Chondrocyte (in vitro differentiated cells): ENCODE results near the gene CYP2R1. TPM values are rescaled to one million over a fixed set of nuclear protein-coding genes. Genes with fewer than 3 reads are reported as not detected.

ENCODE experiments used
- DNase-seq: peaks from one replicate; pipeline ENCODE4 v3.0.0; 2021; ENCODE audit warnings: mixed read lengths, low spot score
- H3K27ac Mint-ChIP-seq: one replicate; pipeline ENCODE4 v1.8.0; 2021; ENCODE audit warnings: mild to moderate bottlenecking, moderate library complexity, mixed read lengths; ENCODE audit not compliant: unreplicated experiment
- H3K27me3 Mint-ChIP-seq: 2 replicates; pipeline ENCODE4 v1.8.0; 2021; ENCODE audit warnings: low read depth, mixed read lengths
- H3K36me3 Mint-ChIP-seq: 2 replicates; pipeline ENCODE4 v1.8.0; 2021; ENCODE audit warnings: low read depth, mixed read lengths
- H3K4me1 Mint-ChIP-seq: 2 replicates; pipeline ENCODE4 v1.8.0; 2021; ENCODE audit warnings: low read depth, mild to moderate bottlenecking, mixed read lengths
- H3K4me3 Mint-ChIP-seq: one replicate; pipeline ENCODE4 v1.8.0; 2021; ENCODE audit warnings: mild to moderate bottlenecking, moderate library complexity, mixed read lengths; ENCODE audit not compliant: unreplicated experiment
- H3K9me3 Mint-ChIP-seq: 2 replicates; pipeline ENCODE4 v1.8.0; 2021; ENCODE audit warnings: low read depth, mixed read lengths
- CTCF ChIP-seq: fragments of 200-600 bp; sonication (generic); IDR thresholded peaks from 2 replicates; pipeline ENCODE4 v1.5.0; 2021; ENCODE audit warnings: antibody characterized with exemption, mild to moderate bottlenecking, moderate library complexity
- total RNA-seq: library from RNA; stranded (reverse); gene quantifications from 3 replicates; pipeline ENCODE4 v1.2.1, GENCODE V29; 2021

The CYP2R1 gene
- total RNA-seq, 1 donor from 2014 or later = 16.0 TPM

DNA sequence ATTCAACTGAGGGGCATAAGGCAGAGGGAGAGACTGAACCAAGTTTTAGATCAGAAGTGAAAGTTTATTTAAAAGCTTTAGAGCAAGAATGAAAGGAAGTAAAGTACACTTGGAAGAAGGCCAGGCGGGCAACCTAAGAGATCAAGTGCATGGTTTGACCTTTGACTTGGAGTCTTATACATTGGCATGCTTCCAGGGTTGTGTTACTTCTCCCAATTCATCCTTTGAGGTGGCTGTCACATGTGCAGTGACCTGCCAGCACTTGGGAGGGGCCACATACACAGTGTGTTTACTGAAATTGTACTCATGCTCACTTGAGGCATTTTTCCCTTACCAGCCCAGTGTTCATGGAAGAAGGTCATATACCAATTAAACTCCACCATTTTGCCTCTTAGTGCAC, 30.4 kb downstream of the CYP2R1 start:
- no peak overlapping the region for H3K27ac Mint-ChIP-seq
- DNase-seq = no peak
- no peaks in the 10 kb centered on the region for H3K4me1 Mint-ChIP-seq
- peaks cover 20% of the 10 kb centered on the region for H3K9me3 Mint-ChIP-seq
- peaks cover 6% of the 10 kb centered on the region for H3K36me3 Mint-ChIP-seq
- TF ChIP-seq CTCF = no peak
- peaks cover 2% of the 10 kb centered on the region for H3K27me3 Mint-ChIP-seq
- no peak overlapping the region for H3K4me3 Mint-ChIP-seq

DNA sequence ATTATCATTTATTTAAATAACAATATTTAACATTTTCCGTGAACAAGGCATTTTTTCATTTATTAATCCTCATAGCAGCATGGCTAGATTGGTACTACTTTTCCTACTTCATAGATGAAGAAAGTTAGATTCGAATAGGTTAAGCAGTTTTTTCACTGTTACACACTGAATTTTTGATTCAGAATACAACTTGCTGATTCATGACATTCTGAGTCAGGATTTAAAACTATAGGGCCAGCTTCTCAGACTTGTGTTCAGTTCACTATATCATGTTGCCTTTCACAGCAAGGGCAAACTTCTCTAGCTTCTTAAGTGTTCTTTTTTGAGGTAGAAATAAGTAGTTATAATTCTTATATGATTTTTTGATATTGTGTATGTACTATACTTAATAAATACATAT, 31.5 kb downstream of the CYP2R1 start:
- no peak overlapping the region for H3K4me3 Mint-ChIP-seq
- H3K27ac Mint-ChIP-seq = no peak overlapping the region
- DNase-seq = no peak
- no peak for TF ChIP-seq CTCF
- H3K4me1 Mint-ChIP-seq = no peaks in the 10 kb centered on the region
- peaks cover 20% of the 10 kb centered on the region for H3K9me3 Mint-ChIP-seq
- H3K36me3 Mint-ChIP-seq = peaks cover 6% of the 10 kb centered on the region
- peaks cover 2% of the 10 kb centered on the region for H3K27me3 Mint-ChIP-seq

GRCh38 chr11:14858404-14858803, 33.6 kb downstream of the CYP2R1 start:
- H3K4me3 Mint-ChIP-seq = no peak overlapping the region
- H3K9me3 Mint-ChIP-seq = peaks cover 5% of the 10 kb centered on the region
- no peaks in the 10 kb centered on the region for H3K4me1 Mint-ChIP-seq
- peaks cover 2% of the 10 kb centered on the region for H3K36me3 Mint-ChIP-seq
- no peak for DNase-seq
- H3K27ac Mint-ChIP-seq = no peak overlapping the region
- peaks cover 2% of the 10 kb centered on the region for H3K27me3 Mint-ChIP-seq
- TF ChIP-seq CTCF = no peak

- H3K27ac Mint-ChIP-seq = no peak overlapping the region
- peaks cover 2% of the 10 kb centered on the region for H3K27me3 Mint-ChIP-seq
- H3K4me1 Mint-ChIP-seq = no peaks in the 10 kb centered on the region
- H3K36me3 Mint-ChIP-seq = no peaks in the 10 kb centered on the region
- H3K9me3 Mint-ChIP-seq = no peaks in the 10 kb centered on the region
- DNase-seq = no peak
- no peak overlapping the region for H3K4me3 Mint-ChIP-seq
- no peak for TF ChIP-seq CTCF
Measured at GRCh38 chr11:14857621-14858020, 34.4 kb downstream of the CYP2R1 start.

GRCh38 chr11:14855890-14856289, 36.1 kb downstream of the CYP2R1 start:
- Mint-ChIP-seq H3K4me1 (no peaks in the 10 kb centered on the region), H3K9me3 (peaks cover 3% of the 10 kb centered on the region), H3K27ac (no peak overlapping the region)

More at GRCh38 chr11:14855890-14856289, 36.1 kb downstream of the CYP2R1 start:
- H3K27me3 Mint-ChIP-seq = peaks cover 2% of the 10 kb centered on the region
- no peak for TF ChIP-seq CTCF
- H3K36me3 Mint-ChIP-seq = no peaks in the 10 kb centered on the region
- no peak overlapping the region for H3K4me3 Mint-ChIP-seq
- no peak for DNase-seq
